ENCODE results near the gene PKP2. TPM values are rescaled to one million over a fixed set of nuclear protein-coding genes. Genes with fewer than 3 reads are reported as not detected.

Gene PKP2
- total RNA-seq, 1 donor from 2014 or later: 3.0 TPM

GRCh38 chr12:32755051-32755653 lies 141.4 kb downstream of the PKP2 start:
- TF ChIP-seq CTCF (IDR thresholded peaks at IDR 0.05): peak; percentile 70
- peak overlapping the region; percentile 86 for H3K27ac ChIP-seq
- peaks cover 40% of the 10 kb centered on the region for H3K36me3 ChIP-seq
- H3K27me3 ChIP-seq (ENCODE audit: low read depth): peaks cover 2% of the 10 kb centered on the region
- no peaks in the 10 kb centered on the region for H3K9me3 ChIP-seq
- intact Hi-C loops (cut with DNase I): no loop called here
- H3K4me3 ChIP-seq: peak overlapping the region; percentile 87
- peaks cover 14% of the 10 kb centered on the region for H3K4me1 ChIP-seq
- peak; percentile 85 for DNase-seq
- peak; percentile 84 to 92 for ATAC-seq

- H3K36me3 ChIP-seq: peaks cover 50% of the 10 kb centered on the region
- H3K9me3 ChIP-seq: no peaks in the 10 kb centered on the region
- H3K4me3 ChIP-seq: peak overlapping the region; percentile 87
- TF ChIP-seq CTCF (IDR thresholded peaks at IDR 0.05): no peak
- no peaks in the 10 kb centered on the region for H3K27me3 ChIP-seq (ENCODE audit: low read depth)
- intact Hi-C loops (cut with DNase I): no loop called here
- peaks cover 14% of the 10 kb centered on the region for H3K4me1 ChIP-seq
- H3K27ac ChIP-seq: peak overlapping the region; percentile 86
- ATAC-seq (no peak), DNase-seq (no peak)
These were observed 142.5 kb downstream of the PKP2 start for GRCh38 chr12:32754111-32754510.

GRCh38 chr12:32753605-32754004 lies 143.0 kb downstream of the PKP2 start:
- no peaks in the 10 kb centered on the region for H3K27me3 ChIP-seq (ENCODE audit: low read depth)
- peaks cover 55% of the 10 kb centered on the region for H3K36me3 ChIP-seq
- DNase-seq: no peak
- H3K4me1 ChIP-seq: peaks cover 14% of the 10 kb centered on the region
- peak overlapping the region; percentile 87 for H3K4me3 ChIP-seq
- no peak overlapping the region for H3K27ac ChIP-seq
- intact Hi-C loops (cut with DNase I): no loop called here
- TF ChIP-seq CTCF (IDR thresholded peaks at IDR 0.05): no peak
- no peaks in the 10 kb centered on the region for H3K9me3 ChIP-seq
- ATAC-seq: no peak

- ATAC-seq (no peak), DNase-seq (no peak)
- no peak overlapping the region for H3K27ac ChIP-seq
- intact Hi-C loops (cut with DNase I): no loop called here
- peaks cover 100% of the 10 kb centered on the region for H3K36me3 ChIP-seq
- no peaks in the 10 kb centered on the region for H3K9me3 ChIP-seq
- no peaks in the 10 kb centered on the region for H3K4me1 ChIP-seq
- TF ChIP-seq CTCF (IDR thresholded peaks at IDR 0.05): no peak
- H3K27me3 ChIP-seq (ENCODE audit: low read depth): no peaks in the 10 kb centered on the region
- no peak overlapping the region for H3K4me3 ChIP-seq
These were observed 153.3 kb downstream of the PKP2 start for GRCh38 chr12:32743264-32743663.

GRCh38 chr12:32742133-32742532 lies 154.4 kb downstream of the PKP2 start:
- Histone ChIP-seq H3K27me3 (ENCODE audit: low read depth) (no peaks in the 10 kb centered on the region), H3K27ac (no peak overlapping the region), H3K4me1 (no peaks in the 10 kb centered on the region), H3K4me3 (no peak overlapping the region), H3K9me3 (no peaks in the 10 kb centered on the region), H3K36me3 (peaks cover 100% of the 10 kb centered on the region)
- TF ChIP-seq CTCF (IDR thresholded peaks at IDR 0.05): no peak
- ATAC-seq (no peak), DNase-seq (no peak)
- intact Hi-C loops (cut with DNase I): no loop called here

Other genes with a start within 250 kb of the PKP2 start
- 40.9 TPM for gene DNM1L, start 217.5 kb downstream of the PKP2 start, total RNA-seq
- 18.5 TPM for gene YARS2, start 140.9 kb downstream of the PKP2 start, total RNA-seq

All from lower lobe of right lung (tissue), 2 donors.